Sigmoid colon (tissue), 4 donors: ENCODE measurements around the gene DMRT1.

Experiments used
- EP300 ChIP-seq, 4 donors: sonication (generic); formaldehyde crosslinking; IDR thresholded peaks; one replicate each; pipeline ENCODE4 v1.6.1; 2017; ENCODE audit warnings: antibody characterized with exemption in 4 of 4
- POLR2A ChIP-seq, 2 donors: fragments of 450-650 bp; IDR thresholded peaks; one replicate each; pipeline ENCODE4 v1.6.1; 2016; ENCODE audit warnings: antibody characterized with exemption in 2 of 2, mild to moderate bottlenecking in 2 of 2, moderate library complexity in 2 of 2
- POLR2AphosphoS5 ChIP-seq, 4 donors: sonication (generic); formaldehyde crosslinking; IDR thresholded peaks; one replicate each; pipeline ENCODE4 v1.6.1; 2017; ENCODE audit warnings: antibody characterized with exemption in 4 of 4
- TF ChIP-seq, protein P1 (sequence below), 4 experiments: fragments of 450-650 bp in 3 of 4; fragments of 200-600 bp in 1 of 4; IDR thresholded peaks; one replicate each; pipeline ENCODE4 v1.5.1; 2016 to 2019; ENCODE audit warnings: antibody characterized with exemption in 4 of 4, mild to moderate bottlenecking in 3 of 4, moderate library complexity in 2 of 4

DNA sequence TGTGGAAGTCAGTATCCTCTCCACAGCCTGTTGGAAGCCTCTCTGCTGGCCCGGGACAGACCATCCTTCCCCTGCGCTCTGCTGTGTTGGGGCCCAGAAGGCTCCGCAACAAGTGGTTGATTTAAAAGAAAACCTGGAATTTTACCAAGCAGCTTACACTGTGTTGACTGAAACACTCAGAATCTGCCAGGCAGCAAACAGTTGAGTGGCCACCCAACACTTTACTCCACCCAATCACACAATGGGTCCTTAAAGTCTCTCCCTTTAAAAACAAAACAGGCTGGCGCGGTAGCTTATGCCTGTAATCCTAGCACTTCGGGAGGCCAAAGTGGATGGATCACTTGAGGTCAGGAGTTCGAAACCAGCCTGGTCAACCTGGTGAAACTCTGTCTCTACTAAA, 107.0 kb downstream of the DMRT1 start:
- TF ChIP-seq POLR2A (IDR thresholded peaks at IDR 0.05) (no peak), POLR2AphosphoS5 (IDR thresholded peaks at IDR 0.05) (no peak), EP300 (IDR thresholded peaks at IDR 0.05) (no peak)
- TF ChIP-seq, protein P1, sequence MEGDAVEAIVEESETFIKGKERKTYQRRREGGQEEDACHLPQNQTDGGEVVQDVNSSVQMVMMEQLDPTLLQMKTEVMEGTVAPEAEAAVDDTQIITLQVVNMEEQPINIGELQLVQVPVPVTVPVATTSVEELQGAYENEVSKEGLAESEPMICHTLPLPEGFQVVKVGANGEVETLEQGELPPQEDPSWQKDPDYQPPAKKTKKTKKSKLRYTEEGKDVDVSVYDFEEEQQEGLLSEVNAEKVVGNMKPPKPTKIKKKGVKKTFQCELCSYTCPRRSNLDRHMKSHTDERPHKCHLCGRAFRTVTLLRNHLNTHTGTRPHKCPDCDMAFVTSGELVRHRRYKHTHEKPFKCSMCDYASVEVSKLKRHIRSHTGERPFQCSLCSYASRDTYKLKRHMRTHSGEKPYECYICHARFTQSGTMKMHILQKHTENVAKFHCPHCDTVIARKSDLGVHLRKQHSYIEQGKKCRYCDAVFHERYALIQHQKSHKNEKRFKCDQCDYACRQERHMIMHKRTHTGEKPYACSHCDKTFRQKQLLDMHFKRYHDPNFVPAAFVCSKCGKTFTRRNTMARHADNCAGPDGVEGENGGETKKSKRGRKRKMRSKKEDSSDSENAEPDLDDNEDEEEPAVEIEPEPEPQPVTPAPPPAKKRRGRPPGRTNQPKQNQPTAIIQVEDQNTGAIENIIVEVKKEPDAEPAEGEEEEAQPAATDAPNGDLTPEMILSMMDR (IDR thresholded peaks at IDR 0.05), result no peak
